ENCODE measurements around the gene TRIM22. TPM values are rescaled to one million over a fixed set of nuclear protein-coding genes. Genes with fewer than 3 reads are reported as not detected.

TRIM22 gene
- total and polyA plus RNA-seq, 9 of the 15 experiments (the other 6 are each of a cell fraction or from before 2014, with no cell fraction given), result 0.06 to 1.1 (median 0.18) TPM; not detected in 2

DNA sequence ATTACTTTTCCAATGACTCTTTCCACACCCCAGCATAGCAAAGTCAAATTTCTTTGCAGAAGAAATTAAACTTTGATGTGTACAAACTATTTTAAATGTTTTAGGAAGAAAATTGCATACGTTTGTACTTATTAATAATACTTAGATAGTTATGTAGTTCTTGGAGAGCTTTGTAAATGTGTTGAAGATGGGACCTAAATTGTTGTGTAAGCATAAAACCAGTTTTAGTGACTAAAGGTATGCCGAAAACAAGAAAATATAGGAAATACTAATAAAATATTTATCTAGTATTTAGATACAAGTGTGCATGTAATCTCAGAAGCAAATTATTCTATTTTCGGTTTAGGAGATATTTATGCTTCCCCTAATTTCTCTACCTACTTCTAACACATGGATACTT is 60.2 kb downstream of the TRIM22 start:
- Histone ChIP-seq H3K4me2 (ENCODE audit: insufficient read depth, low read length) (no peak overlapping the region), H3K4me1 (replicated peaks in 1 of 2; ENCODE audit: control insufficient read depth in 2 of 2, insufficient read depth in 2 of 2, low read length in 2 of 2) (no peaks in the 10 kb centered on the region), H2AFZ (ENCODE audit: low read depth, low read length) (no peak overlapping the region), H3K4me3 (no peak overlapping the region), H3K27me3 (ENCODE audit: control insufficient read depth in 2 of 2, insufficient read depth in 2 of 2, low read length in 2 of 2) (no peaks in the 10 kb centered on the region), H3K9me3 (replicated peaks; ENCODE audit: control insufficient read depth, insufficient read depth, low read depth, low read length) (no peaks in the 10 kb centered on the region), H3K36me3 (ENCODE audit: control insufficient read depth, insufficient read depth, low read length) (no peaks in the 10 kb centered on the region), H3K27ac (ENCODE audit: extremely low read depth, low read depth, low read length) (no peak overlapping the region), H3K9ac (ENCODE audit: insufficient read depth in 1 of 2, low read depth in 2 of 2, low read length in 2 of 2) (no peak overlapping the region), H3K9me1 (ENCODE audit: control insufficient read depth, insufficient read depth, low read length) (no peaks in the 10 kb centered on the region), H4K20me1 (replicated peaks; ENCODE audit: control insufficient read depth, insufficient read depth, low read length) (no peaks in the 10 kb centered on the region), H3K79me2 (ENCODE audit: control insufficient read depth, insufficient read depth, low read length) (no peaks in the 10 kb centered on the region)
- BruUV-seq (replicated peaks), result no TSS peak
- ChIA-PET CTCF (ENCODE audit: low intra/inter-chr PET ratio) (no interaction called here), POLR2A (no interaction called here)
- in situ Hi-C loops (cut with MboI), result no loop called here
- ATAC-seq (no peak), DNase-seq (ENCODE audit: extremely low read depth in 1 of 4, low spot score in 3 of 4) (no peak), FAIRE-seq (no peak)
- 1% methylated on average over 3 of the region's 3 CpGs for WGBS (ENCODE audit: insufficient coverage, low coverage, missing lambda C conversion rate)
- intact Hi-C loops (cut with micrococcal nuclease), result no loop called here
- TF ChIP-seq ZNF133 (CRISPR knock-in tag; IDR thresholded peaks at IDR 0.05) (no peak), ETS1 (conservative IDR thresholded peaks at IDR 0.05; ENCODE audit: control insufficient read depth, low read depth, low read length) (no peak), HMGN3 (IDR thresholded peaks at IDR 0.05; ENCODE audit: borderline replicate concordance, extremely low read depth, insufficient read length, low read depth, low read length) (no peak), MAFF (IDR thresholded peaks at IDR 0.05; ENCODE audit: low read length) (0 out of 2 replicates have a peak, but pooled peaks have one; percentile 16), ZNF12 (CRISPR knock-in tag; IDR thresholded peaks at IDR 0.05) (no peak), ZNF436 (CRISPR knock-in tag; IDR thresholded peaks at IDR 0.05) (no peak), SRSF1 (IDR thresholded peaks at IDR 0.05; ENCODE audit: low read depth, low read length) (no peak), DNMT1 (IDR thresholded peaks at IDR 0.05) (no peak), MYBL2 (IDR thresholded peaks at IDR 0.05; ENCODE audit: low read depth) (no peak), MYBL2 (CRISPR knock-in tag; IDR thresholded peaks at IDR 0.05; ENCODE audit: borderline replicate concordance) (no peak), XRCC4 (IDR thresholded peaks at IDR 0.05; ENCODE audit: extremely low read depth, insufficient read depth, insufficient read length) (no peak), ZNF316 (IDR thresholded peaks at IDR 0.05) (peak; percentile 76), TFAP4 (CRISPR knock-in tag; IDR thresholded peaks at IDR 0.05; ENCODE audit: borderline replicate concordance) (no peak), SP2 (IDR thresholded peaks at IDR 0.05; ENCODE audit: extremely low read depth, low read depth, low read length, poor library complexity, severe bottlenecking) (no peak), ZNF445 (CRISPR knock-in tag; IDR thresholded peaks at IDR 0.05; ENCODE audit: low read depth) (no peak), ZNF263 (CRISPR knock-in tag; IDR thresholded peaks at IDR 0.05; ENCODE audit: borderline replicate concordance) (no peak), ZKSCAN1 (IDR thresholded peaks at IDR 0.05; ENCODE audit: low read depth, low read length) (no peak), ZNF780A (CRISPR knock-in tag; IDR thresholded peaks at IDR 0.05) (no peak)
- TF ChIP-seq, protein P1, sequence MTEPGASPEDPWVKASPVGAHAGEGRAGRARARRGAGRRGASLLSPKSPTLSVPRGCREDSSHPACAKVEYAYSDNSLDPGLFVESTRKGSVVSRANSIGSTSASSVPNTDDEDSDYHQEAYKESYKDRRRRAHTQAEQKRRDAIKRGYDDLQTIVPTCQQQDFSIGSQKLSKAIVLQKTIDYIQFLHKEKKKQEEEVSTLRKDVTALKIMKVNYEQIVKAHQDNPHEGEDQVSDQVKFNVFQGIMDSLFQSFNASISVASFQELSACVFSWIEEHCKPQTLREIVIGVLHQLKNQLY (CRISPR knock-in tag; conservative IDR thresholded peaks at IDR 0.05), result no peak
- TF ChIP-seq, protein P2, sequence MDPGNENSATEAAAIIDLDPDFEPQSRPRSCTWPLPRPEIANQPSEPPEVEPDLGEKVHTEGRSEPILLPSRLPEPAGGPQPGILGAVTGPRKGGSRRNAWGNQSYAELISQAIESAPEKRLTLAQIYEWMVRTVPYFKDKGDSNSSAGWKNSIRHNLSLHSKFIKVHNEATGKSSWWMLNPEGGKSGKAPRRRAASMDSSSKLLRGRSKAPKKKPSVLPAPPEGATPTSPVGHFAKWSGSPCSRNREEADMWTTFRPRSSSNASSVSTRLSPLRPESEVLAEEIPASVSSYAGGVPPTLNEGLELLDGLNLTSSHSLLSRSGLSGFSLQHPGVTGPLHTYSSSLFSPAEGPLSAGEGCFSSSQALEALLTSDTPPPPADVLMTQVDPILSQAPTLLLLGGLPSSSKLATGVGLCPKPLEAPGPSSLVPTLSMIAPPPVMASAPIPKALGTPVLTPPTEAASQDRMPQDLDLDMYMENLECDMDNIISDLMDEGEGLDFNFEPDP (CRISPR knock-in tag; IDR thresholded peaks at IDR 0.05), result no peak

All from K562 (cell line).